HCT116 (cell line): ENCODE results near the gene ZC3H12A. TPM values are rescaled to one million over a fixed set of nuclear protein-coding genes. Genes with fewer than 3 reads are reported as not detected.
"Not testable (repeated sequence)": the region's sequence is repeated elsewhere in the genome, so short reads cannot be mapped to it uniquely, and the experiment has no call there.

Source experiments
- ATAC-seq: fragments of 200-7000 bp; cut with Tn5 transposase; 2 replicates; pipeline ENCODE4 v1.9.1; 2020; ENCODE audit warnings: mild to moderate bottlenecking, moderate library complexity
- BruUV-seq: library from RNA; stranded (reverse); fragments of 400-500 nt; replicated peaks from 2 replicates; lab custom pipeline; 2021; lab: Mats Ljungman, UMichigan
- CTCF ChIA-PET: fragments of 300-600 bp; sonication (Branson Sonifier 250); formaldehyde crosslinking; loops from one replicate; lab custom pipeline; 2021; ENCODE audit warnings: antibody characterized with exemption; lab: Charles Lee
- POLR2A ChIA-PET: fragments of 300-600, 350-600 bp; sonication (Branson Sonifier 250); formaldehyde crosslinking; loops from one replicate; lab custom pipeline; 2021; ENCODE audit warnings: antibody characterized with exemption; lab: Charles Lee
- RAD21 ChIA-PET, 2 experiments: fragments of 300-600 bp; sonication (Branson Sonifier 250); formaldehyde crosslinking; loops; one replicate each; lab custom pipeline; 2023; ENCODE audit warnings: low total read pairs in 2 of 2; ENCODE audit not compliant: uncharacterized antibody in 2 of 2, unreplicated experiment in 2 of 2, low non-redundant PET in 1 of 2; lab: Charles Lee
- DNase-seq: peaks from one replicate; pipeline ENCODE4 v3.0.0-alpha.2; 2010; ENCODE audit warnings: low read depth, low spot score
- H2AFZ ChIP-seq: fragments of 200-600 bp; shearing (Covaris generic), sonication (generic); 2 replicates; pipeline ENCODE4 v1.6.1; 2017; ENCODE audit warnings: low read depth, mixed run types, mixed read lengths, antibody characterized with exemption, low read length; ENCODE audit not compliant: poor library complexity, severe bottlenecking
- H3K27ac ChIP-seq: 2 replicates; pipeline ENCODE4 v1.5.1; 2012; ENCODE audit warnings: low read depth, low read length
- H3K27me3 ChIP-seq: fragments of 200-600 bp; sonication (generic); 2 replicates; pipeline ENCODE4 v1.6.1; 2016; ENCODE audit warnings: mixed run types, low read length, mixed read lengths; ENCODE audit not compliant: insufficient read depth
- H3K36me3 ChIP-seq, 2 experiments: fragments of 200-500 bp in 1 of 2; fragments of 200-600 bp in 1 of 2; sonication (Bioruptor generic) in 1 of 2; sonication (generic) in 1 of 2; 2 replicates each; pipeline versions ENCODE4 v1.5.1 to v1.6.1; 2014 to 2016; ENCODE audit warnings: low read length in 2 of 2, inconsistent platforms in 1 of 2, mixed read lengths in 1 of 2, mixed run types in 1 of 2; ENCODE audit not compliant: insufficient read depth in 2 of 2, control insufficient read depth in 1 of 2
- H3K4me1 ChIP-seq, 2 experiments: fragments of 200-600 bp in 1 of 2; sonication (generic) in 1 of 2; 2 replicates each; pipeline versions ENCODE4 v1.5.1 to v1.6.1; 2012 to 2017; ENCODE audit warnings: low read length in 2 of 2, inconsistent platforms in 1 of 2, mild to moderate bottlenecking in 1 of 2, mixed read lengths in 1 of 2, mixed run types in 1 of 2, moderate library complexity in 1 of 2; ENCODE audit not compliant: insufficient read depth in 2 of 2, control insufficient read depth in 1 of 2
- H3K4me2 ChIP-seq: fragments of 200-600 bp; sonication (generic); 2 replicates; pipeline ENCODE4 v1.6.1; 2017; ENCODE audit warnings: mixed run types, low read length, mixed read lengths
- H3K4me3 ChIP-seq, 2 experiments: fragments of 200-600 bp in 1 of 2; sonication (generic) in 1 of 2; replicated peaks in 1 of 2; 2 replicates each; pipeline ENCODE4 v1.5.1; 2011 to 2016; ENCODE audit warnings: low read length in 2 of 2, control low read depth in 1 of 2, low read depth in 1 of 2, mild to moderate bottlenecking in 1 of 2, mixed read lengths in 1 of 2, mixed run types in 1 of 2
- H3K79me2 ChIP-seq: fragments of 200-600 bp; sonication (generic); 2 replicates; pipeline ENCODE4 v1.6.1; 2017; ENCODE audit warnings: mild to moderate bottlenecking, mixed run types, low read length, moderate library complexity, mixed read lengths; ENCODE audit not compliant: insufficient read depth
- H3K9ac ChIP-seq: fragments of 200-600 bp; sonication (generic); 2 replicates; pipeline ENCODE4 v1.6.1; 2016; ENCODE audit warnings: low read length, mixed read lengths
- H3K9me2 ChIP-seq: fragments of 200-600 bp; sonication (generic), shearing (Covaris generic); 2 replicates; pipeline ENCODE4 v1.6.1; 2017; ENCODE audit warnings: mixed run types, mild to moderate bottlenecking, moderate library complexity; ENCODE audit not compliant: insufficient read depth
- H3K9me3 ChIP-seq, 2 experiments: fragments of 200-500 bp in 1 of 2; fragments of 200-600 bp in 1 of 2; sonication (Bioruptor generic) in 1 of 2; sonication (generic) in 1 of 2; 2 replicates each; pipeline ENCODE4 v1.6.1; 2014 to 2017; ENCODE audit warnings: low read length in 2 of 2, mixed read lengths in 2 of 2, inconsistent platforms in 1 of 2, low read depth in 1 of 2, mild to moderate bottlenecking in 1 of 2, mixed run types in 1 of 2, moderate library complexity in 1 of 2; ENCODE audit not compliant: control insufficient read depth in 1 of 2, insufficient read depth in 1 of 2
- H4K20me1 ChIP-seq: fragments of 200-600 bp; sonication (generic), shearing (Covaris generic); 2 replicates; pipeline ENCODE4 v1.6.1; 2017; ENCODE audit warnings: mixed run types, mild to moderate bottlenecking, moderate library complexity; ENCODE audit not compliant: insufficient read depth
- CEBPB ChIP-seq: IDR thresholded peaks from 2 replicates; pipeline ENCODE4 v1.6.1; 2012; ENCODE audit warnings: low read depth
- EZH2 ChIP-seq: fragments of 200-600 bp; sonication (generic); IDR thresholded peaks from 2 replicates; pipeline ENCODE4 v1.6.1; 2017; ENCODE audit warnings: antibody characterized with exemption, mixed run types
- POLR2A ChIP-seq: IDR thresholded peaks from 2 replicates; pipeline ENCODE4 v1.7.0; 2011; ENCODE audit warnings: borderline replicate concordance; ENCODE audit not compliant: insufficient read depth, insufficient read length; ENCODE audit errors: extremely low read depth
- intact Hi-C: fragments of 100-400 bp; cut with micrococcal nuclease; formaldehyde crosslinking; loops from 2 replicates; pipeline ENCODE4 v1.10.0; 2022
- total RNA-seq: library from RNA; stranded (reverse); gene quantifications from one replicate; pipeline ENCODE4 v1.2.1, GENCODE V29; 2021; ENCODE audit not compliant: unreplicated experiment
- TF ChIP-seq, protein P1 (sequence below): IDR thresholded peaks from 2 replicates; pipeline ENCODE4 v1.6.1; 2012

ZC3H12A gene
- total RNA-seq, 1 experiment from 2014 or later = 10.6 TPM

GRCh38 chr1:37518929-37519328 lies 44.5 kb downstream of the ZC3H12A start:
- H3K36me3 ChIP-seq, POLR2A ChIA-PET, intact Hi-C loops: not testable (repeated sequence)

GRCh38 chr1:37519613-37520012 lies 45.2 kb downstream of the ZC3H12A start:
- no TSS peak for BruUV-seq
- Histone ChIP-seq H2AFZ (no peak overlapping the region), H3K9me3 (no peaks in the 10 kb centered on the region), H3K79me2 (no peaks in the 10 kb centered on the region), H3K9me2 (no peaks in the 10 kb centered on the region), H3K36me3 (no peaks in the 10 kb centered on the region), H3K27ac (no peak overlapping the region), H3K4me1 (peaks cover 3 to 9% of the 10 kb centered on the region in 2 experiments; a peak in 2 of 4 replicates), H3K4me2 (no peak overlapping the region), H3K4me3 (no peak overlapping the region), H3K9ac (no peak overlapping the region), H3K27me3 (no peaks in the 10 kb centered on the region), H4K20me1 (no peaks in the 10 kb centered on the region)
- POLR2A ChIA-PET = no interaction called here
- intact Hi-C loops = no loop called here
- ATAC-seq (no peak), DNase-seq (no peak)
- RAD21 ChIA-PET = no interaction called here
- TF ChIP-seq CEBPB (no peak), POLR2A (no peak), EZH2 (no peak)
- TF ChIP-seq, protein P1, sequence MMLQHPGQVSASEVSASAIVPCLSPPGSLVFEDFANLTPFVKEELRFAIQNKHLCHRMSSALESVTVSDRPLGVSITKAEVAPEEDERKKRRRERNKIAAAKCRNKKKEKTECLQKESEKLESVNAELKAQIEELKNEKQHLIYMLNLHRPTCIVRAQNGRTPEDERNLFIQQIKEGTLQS = no peak
- CTCF ChIA-PET = no interaction called here

More at GRCh38 chr1:37518929-37519328, 44.5 kb downstream of the ZC3H12A start:
- H3K4me3 ChIP-seq, ATAC-seq, DNase-seq, H3K9me3 ChIP-seq, H4K20me1 ChIP-seq, RAD21 ChIA-PET, H3K9ac ChIP-seq, H3K9me2 ChIP-seq, H3K4me2 ChIP-seq, H2AFZ ChIP-seq, H3K27ac ChIP-seq, H3K79me2 ChIP-seq, H3K27me3 ChIP-seq, BruUV-seq, CTCF ChIA-PET, H3K4me1 ChIP-seq: not testable (repeated sequence)
